ENCODE measurements around the gene ANGPTL8. TPM values are rescaled to one million over a fixed set of nuclear protein-coding genes. Genes with fewer than 3 reads are reported as not detected.

ANGPTL8 gene
- total RNA-seq, 2 experiments from 2014 or later: not detected

- DNase-seq: no peak
- POLR2A ChIA-PET: no interaction called here
- H3K27me3 Mint-ChIP-seq: peaks cover 53% of the 10 kb centered on the region
- CTCF ChIA-PET: no interaction called here
- H3K4me3 Mint-ChIP-seq: no peak overlapping the region
- H3K9me3 Mint-ChIP-seq: no peaks in the 10 kb centered on the region
- H3K4me1 Mint-ChIP-seq: peaks cover 10% of the 10 kb centered on the region
- no peak overlapping the region for H3K27ac Mint-ChIP-seq
- no peaks in the 10 kb centered on the region for H3K36me3 Mint-ChIP-seq (ENCODE audit: low read depth)
Observed at GRCh38 chr19:11284515-11284914, 45.1 kb downstream of the ANGPTL8 start.

- H3K4me3 Mint-ChIP-seq: no peak overlapping the region
- no peak for DNase-seq
- H3K9me3 Mint-ChIP-seq: no peaks in the 10 kb centered on the region
- ChIA-PET POLR2A (interaction anchor here (1.2 kb wide), 1 partner anchor 89 kb away, joined by 3 read pairs; the partner anchor contains the start of gene SWSAP1), CTCF (interaction anchor here (0.7 to 0.8 kb wide), 2 partner anchors 82 to 90 kb away, joined by 3 to 5 read pairs; no protein-coding TSS in a partner anchor)
- no peak overlapping the region for H3K27ac Mint-ChIP-seq
- peaks cover 60% of the 10 kb centered on the region for H3K27me3 Mint-ChIP-seq
- no peaks in the 10 kb centered on the region for H3K36me3 Mint-ChIP-seq (ENCODE audit: low read depth)
- H3K4me1 Mint-ChIP-seq: no peaks in the 10 kb centered on the region
Observed at GRCh38 chr19:11286312-11286974, 47.0 kb downstream of the ANGPTL8 start.

GRCh38 chr19:11288349-11288748, 48.9 kb downstream of the ANGPTL8 start:
- Mint-ChIP-seq H3K36me3 (ENCODE audit: low read depth) (no peaks in the 10 kb centered on the region), H3K27me3 (peaks cover 51% of the 10 kb centered on the region), H3K9me3 (no peaks in the 10 kb centered on the region), H3K4me1 (peaks cover 1% of the 10 kb centered on the region), H3K4me3 (no peak overlapping the region), H3K27ac (no peak overlapping the region)
- ChIA-PET POLR2A (no interaction called here), CTCF (no interaction called here)
- no peak for DNase-seq

GRCh38 chr19:11290256-11290655, 50.8 kb downstream of the ANGPTL8 start:
- Mint-ChIP-seq H3K9me3 (no peaks in the 10 kb centered on the region), H3K27ac (no peak overlapping the region), H3K4me3 (no peak overlapping the region), H3K27me3 (peaks cover 53% of the 10 kb centered on the region), H3K36me3 (ENCODE audit: low read depth) (no peaks in the 10 kb centered on the region), H3K4me1 (peaks cover 9% of the 10 kb centered on the region)
- ChIA-PET CTCF (interaction anchor here (0.5 to 1.4 kb wide), 3 partner anchors 117 to 192 kb away, joined by 3 read pairs; no protein-coding TSS in a partner anchor), POLR2A (no interaction called here)
- no peak for DNase-seq

- no peak overlapping the region for H3K27ac Mint-ChIP-seq
- no peaks in the 10 kb centered on the region for H3K36me3 Mint-ChIP-seq (ENCODE audit: low read depth)
- no peak overlapping the region for H3K4me3 Mint-ChIP-seq
- peaks cover 56% of the 10 kb centered on the region for H3K27me3 Mint-ChIP-seq
- H3K4me1 Mint-ChIP-seq: peaks cover 9% of the 10 kb centered on the region
- ChIA-PET POLR2A (no interaction called here), CTCF (interaction anchor here (0.9 to 1.4 kb wide), 2 partner anchors 86 to 115 kb away, joined by 3 read pairs; no protein-coding TSS in a partner anchor)
- no peaks in the 10 kb centered on the region for H3K9me3 Mint-ChIP-seq
- no peak for DNase-seq
Observed at GRCh38 chr19:11291415-11291814, 52.0 kb downstream of the ANGPTL8 start.

Other genes with a start within 250 kb of the ANGPTL8 start
- 100 to 1,000 TPM; 150 to 160 TPM for gene LDLR, start 150.2 kb upstream of the ANGPTL8 start, total RNA-seq
- gene SPC24, start 83.8 kb upstream of the ANGPTL8 start, total RNA-seq: 10 to 100 TPM; 68.2 to 72.1 TPM
- 1 to 10 TPM; 2.3 to 2.8 TPM for gene KANK2, start 42.1 kb upstream of the ANGPTL8 start, total RNA-seq
- under 1 TPM; 0.35 to 0.68 TPM for gene DOCK6, start 22.9 kb downstream of the ANGPTL8 start, total RNA-seq
- not detected for gene TSPAN16, start 56.5 kb downstream of the ANGPTL8 start, total RNA-seq
- 1 to 10 TPM; 8.3 to 8.4 TPM for gene RAB3D, start 100.0 kb downstream of the ANGPTL8 start, total RNA-seq
- gene TMEM205, start 106.6 kb downstream of the ANGPTL8 start, total RNA-seq: 10 to 100 TPM; 32.6 to 35.1 TPM
- 10 to 100 TPM; 24.0 to 24.7 TPM for gene CCDC159, start 106.9 kb downstream of the ANGPTL8 start, total RNA-seq
- gene PLPPR2, start 115.8 kb downstream of the ANGPTL8 start, total RNA-seq: 1 to 10 TPM; 2.0 to 2.6 TPM
- 1 to 10 TPM; 2.6 to 2.9 TPM for gene SWSAP1, start 135.0 kb downstream of the ANGPTL8 start, total RNA-seq
- 10 to 100 TPM; 10.0 to 10.2 TPM for gene EPOR, start 144.7 kb downstream of the ANGPTL8 start, total RNA-seq
- not detected for gene RGL3, start 179.7 kb downstream of the ANGPTL8 start, total RNA-seq
- not detected for gene ODAD3, start 195.5 kb downstream of the ANGPTL8 start, total RNA-seq
- gene PRKCSH, start 196.0 kb downstream of the ANGPTL8 start, total RNA-seq: 100 to 1,000 TPM; 315 to 318 TPM
- gene ELAVL3, start 241.4 kb downstream of the ANGPTL8 start, total RNA-seq: not detected

All from activated CD4-positive, alpha-beta memory T cell treated with anti-CD3 and anti-CD28 coated beads, Interleukin-2, amount 10 ng/mL, durations not matched to agents 7 days and 5 days (primary cell).